IMR-90 (cell line): ENCODE data around the gene STXBP6. TPM values are rescaled to one million over a fixed set of nuclear protein-coding genes. Genes with fewer than 3 reads are reported as not detected.

Experiments used
- ATAC-seq: fragments of 200-7000 bp; cut with Tn5 transposase; 2 replicates; pipeline ENCODE4 v1.9.1; 2020; ENCODE audit warnings: low read depth, mild to moderate bottlenecking, moderate library complexity
- BruUV-seq: library from RNA; stranded (reverse); fragments of 400-500 nt; replicated peaks from 2 replicates; lab custom pipeline; 2021; lab: Mats Ljungman, UMichigan
- CTCF ChIA-PET: fragments of 300-600 bp; formaldehyde crosslinking; extraction: SDS; loops from one replicate; lab custom pipeline; 2021; ENCODE audit warnings: antibody characterized with exemption; lab: Yijun Ruan, JAX
- POLR2A ChIA-PET: fragments of 300-600 bp; sonication (Branson Sonifier 250); formaldehyde crosslinking; loops from one replicate; lab custom pipeline; 2022; ENCODE audit warnings: antibody characterized with exemption; ENCODE audit not compliant: unreplicated experiment; lab: Charles Lee
- DNase-seq: peaks from one replicate; pipeline ENCODE4 v3.0.0; 2013
- H2AFZ ChIP-seq: replicated peaks from 2 replicates; pipeline ENCODE3; 2013; ENCODE audit warnings: low read length, mild to moderate bottlenecking; ENCODE audit not compliant: poor library complexity
- H2AK5ac ChIP-seq: 2 replicates; pipeline ENCODE4 v1.6.1; 2013; ENCODE audit warnings: low read depth, low read length, inconsistent platforms
- H2AK9ac ChIP-seq: replicated peaks from 2 replicates; pipeline ENCODE3; 2013; ENCODE audit warnings: mild to moderate bottlenecking, low read depth, low read length, moderate library complexity; ENCODE audit not compliant: poor library complexity
- H2BK120ac ChIP-seq: 2 replicates; pipeline ENCODE4 v1.6.1; 2013; ENCODE audit warnings: low read depth, low read length, inconsistent platforms
- H2BK15ac ChIP-seq: 3 replicates; pipeline ENCODE4 v1.6.1; 2013; ENCODE audit warnings: low read depth, low read length, inconsistent platforms
- H2BK20ac ChIP-seq: 2 replicates; pipeline ENCODE4 v1.6.1; 2013; ENCODE audit warnings: low read depth, mild to moderate bottlenecking, inconsistent platforms, low read length, moderate library complexity
- H2BK5ac ChIP-seq: 2 replicates; pipeline ENCODE4 v1.6.1; 2013; ENCODE audit warnings: mild to moderate bottlenecking, low read depth, low read length, inconsistent platforms; ENCODE audit not compliant: poor library complexity, severe bottlenecking
- H3K14ac ChIP-seq: replicated peaks from 2 replicates; pipeline ENCODE4 v1.6.1; 2013; ENCODE audit warnings: low read depth, low read length, inconsistent platforms
- H3K18ac ChIP-seq: 2 replicates; pipeline ENCODE4 v1.6.1; 2013; ENCODE audit warnings: low read depth, low read length, control low read depth
- H3K23ac ChIP-seq: 2 replicates; pipeline ENCODE4 v1.6.1; 2013; ENCODE audit warnings: low read depth, low read length, inconsistent platforms
- H3K27ac ChIP-seq: 2 replicates; pipeline ENCODE4 v1.5.1; 2013; ENCODE audit warnings: mild to moderate bottlenecking, control low read depth, low read length; ENCODE audit not compliant: insufficient read depth
- H3K27me3 ChIP-seq: 2 replicates; pipeline ENCODE4 v1.6.1; 2013; ENCODE audit warnings: low read length; ENCODE audit not compliant: control insufficient read depth, insufficient read depth
- H3K36me3 ChIP-seq: 2 replicates; pipeline ENCODE4 v1.6.1; 2013; ENCODE audit warnings: low read length, mixed read lengths; ENCODE audit not compliant: control insufficient read depth, insufficient read depth
- H3K4ac ChIP-seq: 2 replicates; pipeline ENCODE4 v1.6.1; 2013; ENCODE audit warnings: low read depth, low read length, inconsistent platforms
- H3K4me1 ChIP-seq: 2 replicates; pipeline ENCODE4 v1.6.1; 2013; ENCODE audit warnings: low read length, mixed read lengths; ENCODE audit not compliant: control insufficient read depth, insufficient read depth
- H3K4me2 ChIP-seq: 2 replicates; pipeline ENCODE4 v1.6.1; 2013; ENCODE audit warnings: low read depth, mild to moderate bottlenecking, control low read depth, low read length, moderate library complexity
- H3K4me3 ChIP-seq: 2 replicates; pipeline ENCODE4 v1.5.1; 2013; ENCODE audit warnings: low read depth, mild to moderate bottlenecking, control low read depth, low read length, moderate library complexity; ENCODE audit not compliant: insufficient read depth
- H3K56ac ChIP-seq: 2 replicates; pipeline ENCODE4 v1.6.1; 2013; ENCODE audit warnings: low read length, inconsistent platforms; ENCODE audit not compliant: insufficient read depth; ENCODE audit errors: extremely low read depth
- H3K79me1 ChIP-seq, 2 experiments: 2 replicates each; pipeline ENCODE4 v1.6.1; 2013; ENCODE audit warnings: low read length in 2 of 2, inconsistent platforms in 1 of 2, low read depth in 1 of 2
- H3K9ac ChIP-seq: 2 replicates; pipeline ENCODE4 v1.6.1; 2013; ENCODE audit warnings: low read depth, low read length, control low read depth
- H3K9me1 ChIP-seq: 2 replicates; pipeline ENCODE4 v1.6.1; 2013; ENCODE audit warnings: low read length, inconsistent platforms; ENCODE audit not compliant: insufficient read depth
- H3K9me3 ChIP-seq: 2 replicates; pipeline ENCODE4 v1.6.1; 2013; ENCODE audit warnings: low read length; ENCODE audit not compliant: control insufficient read depth, insufficient read depth
- H4K20me1 ChIP-seq: 2 replicates; pipeline ENCODE4 v1.6.1; 2013; ENCODE audit warnings: low read length, inconsistent platforms; ENCODE audit not compliant: insufficient read depth
- H4K5ac ChIP-seq: 2 replicates; pipeline ENCODE4 v1.6.1; 2013; ENCODE audit warnings: mild to moderate bottlenecking, low read depth, low read length, control low read depth
- H4K8ac ChIP-seq, 2 experiments: 2 replicates each; pipeline ENCODE4 v1.6.1; 2013; ENCODE audit warnings: low read depth in 2 of 2, low read length in 2 of 2, control low read depth in 1 of 2, inconsistent platforms in 1 of 2
- H4K91ac ChIP-seq: 2 replicates; pipeline ENCODE4 v1.6.1; 2013; ENCODE audit warnings: low read depth, low read length, inconsistent platforms; ENCODE audit not compliant: insufficient read depth
- BHLHE40 ChIP-seq: fragments of 150-350 bp; IDR thresholded peaks from 2 replicates; pipeline ENCODE4 v1.6.1; 2016; ENCODE audit warnings: mild to moderate bottlenecking, low read depth, low read length
- CEBPB ChIP-seq: IDR thresholded peaks from 2 replicates; pipeline ENCODE4 v1.6.1; 2012; ENCODE audit warnings: low read depth, low read length, improper control_type of control experiment
- CHD1 ChIP-seq: IDR thresholded peaks from 2 replicates; pipeline ENCODE4 v1.6.1; 2012; ENCODE audit warnings: low read depth, low read length, improper control_type of control experiment
- FOS ChIP-seq: fragments of 150-350 bp; IDR thresholded peaks from 2 replicates; pipeline ENCODE4 v1.6.1; 2016; ENCODE audit warnings: low read depth, low read length
- MAFK ChIP-seq: IDR thresholded peaks from 2 replicates; pipeline ENCODE4 v1.6.1; 2012; ENCODE audit warnings: low read depth, low read length, improper control_type of control experiment
- MAZ ChIP-seq: IDR thresholded peaks from 2 replicates; pipeline ENCODE4 v1.6.1; 2012; ENCODE audit warnings: low read depth, mild to moderate bottlenecking, low read length, improper control_type of control experiment, moderate library complexity, borderline replicate concordance
- MXI1 ChIP-seq: IDR thresholded peaks from 2 replicates; pipeline ENCODE4 v1.6.1; 2012; ENCODE audit warnings: low read depth, mild to moderate bottlenecking, low read length, moderate library complexity, borderline replicate concordance
- NFE2L2 ChIP-seq: fragments of 150-350 bp; IDR thresholded peaks from 2 replicates; pipeline ENCODE4 v1.6.1; 2016; ENCODE audit warnings: low read depth, mild to moderate bottlenecking, low read length
- POLR2A ChIP-seq: IDR thresholded peaks from 2 replicates; pipeline ENCODE4 v1.6.1; 2012; ENCODE audit warnings: mild to moderate bottlenecking, low read depth, low read length
- RAD21 ChIP-seq: IDR thresholded peaks from 2 replicates; pipeline ENCODE4 v1.6.1; 2012; ENCODE audit warnings: low read length, improper control_type of control experiment
- RCOR1 ChIP-seq: IDR thresholded peaks from 2 replicates; pipeline ENCODE4 v1.6.1; 2012; ENCODE audit warnings: mild to moderate bottlenecking, low read length, improper control_type of control experiment; ENCODE audit not compliant: insufficient replicate concordance
- RFX5 ChIP-seq: IDR thresholded peaks from 2 replicates; pipeline ENCODE4 v1.8.0; 2012; ENCODE audit warnings: low read depth, mild to moderate bottlenecking, low read length, moderate library complexity
- SMC3 ChIP-seq: fragments of 150-350 bp; IDR thresholded peaks from 2 replicates; pipeline ENCODE4 v1.6.1; 2016; ENCODE audit warnings: low read depth, mild to moderate bottlenecking, antibody characterized with exemption, low read length, moderate library complexity
- dilution Hi-C: fragments of 300-500 bp; cut with HindIII; formaldehyde crosslinking; loops from one replicate; pipeline ENCODE4 v1.14.3; 2018; ENCODE audit warnings: low sequenced_read_pairs; ENCODE audit not compliant: unreplicated experiment
- in situ Hi-C: fragments of 300-500 bp; cut with MboI; formaldehyde crosslinking; loops from 3 replicates; pipeline ENCODE4 v1.14.3; 2019; ENCODE audit warnings: low sequenced_read_pairs, inconsistent platforms, mixed read lengths
- intact Hi-C: fragments of 100-400 bp; cut with micrococcal nuclease; formaldehyde crosslinking; loops from 2 replicates; pipeline ENCODE4 v1.10.0; 2022
- polyA plus RNA-seq, 3 experiments: library from polyadenylated mRNA; depleted of rRNA; stranded (reverse); fragments of >200 nt; gene quantifications; 2 replicates each; pipeline ENCODE4 v1.2.3, GENCODE V29; 2012; ENCODE audit warnings: low replicate concordance in 1 of 3
- total RNA-seq: library from RNA; depleted of rRNA; stranded (reverse); fragments of >200 nt; gene quantifications from 2 replicates; pipeline ENCODE4 v1.2.3, GENCODE V29; 2012
- TF ChIP-seq, protein P1 (sequence below): conservative IDR thresholded peaks from 2 replicates; pipeline ENCODE4 v1.5.1; 2012; ENCODE audit warnings: mild to moderate bottlenecking, low read depth, low read length, improper control_type of control experiment
- TF ChIP-seq, protein P2 (sequence below): fragments of 150-350 bp; IDR thresholded peaks from 2 replicates; pipeline ENCODE4 v1.6.1; 2016; ENCODE audit warnings: low read depth, mild to moderate bottlenecking, low read length, moderate library complexity, borderline replicate concordance
- TF ChIP-seq, protein P3 (sequence below): fragments of 150-350 bp; IDR thresholded peaks from 2 replicates; pipeline ENCODE4 v1.6.1; 2017; ENCODE audit warnings: mild to moderate bottlenecking, antibody characterized with exemption, low read length, low read depth

The STXBP6 gene
- total and polyA plus RNA-seq, 2 of the 4 experiments (the other 2 are of a cell fraction) = 14.2 to 14.3 TPM

DNA sequence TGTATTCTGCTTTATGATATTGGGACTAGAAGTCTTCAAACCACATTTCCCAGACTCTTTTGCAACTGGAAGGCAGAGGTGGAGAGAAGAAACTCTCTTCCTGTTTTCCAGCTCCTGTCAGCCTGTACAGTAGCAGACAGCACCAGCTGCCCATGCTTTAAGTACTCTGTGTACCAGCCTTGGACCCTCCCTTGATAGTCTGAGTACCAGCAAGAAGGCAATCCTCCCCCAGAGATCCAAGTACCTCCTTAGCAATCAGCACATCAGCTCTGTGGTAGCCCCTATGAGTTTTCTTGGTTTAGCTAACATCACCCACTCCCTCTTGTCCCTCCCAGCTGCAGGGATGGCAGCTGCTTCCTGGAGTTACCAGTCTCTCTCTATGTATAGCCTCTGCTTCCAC, 56.3 kb downstream of the STXBP6 start:
- BruUV-seq = no TSS peak
- Histone ChIP-seq H3K4me3 (no peak overlapping the region), H2BK5ac (no peak overlapping the region), H2BK15ac (no peak overlapping the region), H3K9me3 (no peaks in the 10 kb centered on the region), H2BK20ac (no peak overlapping the region), H3K56ac (no peak overlapping the region), H3K18ac (no peak overlapping the region), H2AK9ac (no peak overlapping the region), H4K20me1 (no peaks in the 10 kb centered on the region), H4K5ac (no peak overlapping the region), H3K36me3 (no peaks in the 10 kb centered on the region), H3K79me1 (no peaks in the 10 kb centered on the region), H3K4me1 (no peaks in the 10 kb centered on the region), H2BK120ac (no peak overlapping the region), H2AFZ (no peak overlapping the region), H3K4ac (no peak overlapping the region), H3K23ac (no peak overlapping the region), H3K4me2 (no peak overlapping the region), H4K91ac (no peak overlapping the region), H2AK5ac (no peak overlapping the region), H3K14ac (no peak overlapping the region), H4K8ac (no peak overlapping the region), H3K27ac (no peak overlapping the region), H3K9me1 (no peaks in the 10 kb centered on the region), H3K27me3 (peaks cover 2% of the 10 kb centered on the region), H3K9ac (no peak overlapping the region)
- dilution Hi-C loops = no loop called here
- ATAC-seq (no peak), DNase-seq (no peak)
- in situ Hi-C loops = no loop called here
- TF ChIP-seq CHD1 (no peak), MXI1 (no peak), NFE2L2 (no peak), CEBPB (no peak), SMC3 (no peak), RCOR1 (no peak), RAD21 (no peak), FOS (no peak), BHLHE40 (no peak), MAZ (no peak), RFX5 (no peak), MAFK (no peak), POLR2A (no peak)
- TF ChIP-seq, protein P1, sequence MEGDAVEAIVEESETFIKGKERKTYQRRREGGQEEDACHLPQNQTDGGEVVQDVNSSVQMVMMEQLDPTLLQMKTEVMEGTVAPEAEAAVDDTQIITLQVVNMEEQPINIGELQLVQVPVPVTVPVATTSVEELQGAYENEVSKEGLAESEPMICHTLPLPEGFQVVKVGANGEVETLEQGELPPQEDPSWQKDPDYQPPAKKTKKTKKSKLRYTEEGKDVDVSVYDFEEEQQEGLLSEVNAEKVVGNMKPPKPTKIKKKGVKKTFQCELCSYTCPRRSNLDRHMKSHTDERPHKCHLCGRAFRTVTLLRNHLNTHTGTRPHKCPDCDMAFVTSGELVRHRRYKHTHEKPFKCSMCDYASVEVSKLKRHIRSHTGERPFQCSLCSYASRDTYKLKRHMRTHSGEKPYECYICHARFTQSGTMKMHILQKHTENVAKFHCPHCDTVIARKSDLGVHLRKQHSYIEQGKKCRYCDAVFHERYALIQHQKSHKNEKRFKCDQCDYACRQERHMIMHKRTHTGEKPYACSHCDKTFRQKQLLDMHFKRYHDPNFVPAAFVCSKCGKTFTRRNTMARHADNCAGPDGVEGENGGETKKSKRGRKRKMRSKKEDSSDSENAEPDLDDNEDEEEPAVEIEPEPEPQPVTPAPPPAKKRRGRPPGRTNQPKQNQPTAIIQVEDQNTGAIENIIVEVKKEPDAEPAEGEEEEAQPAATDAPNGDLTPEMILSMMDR = no peak
- TF ChIP-seq, protein P2, sequence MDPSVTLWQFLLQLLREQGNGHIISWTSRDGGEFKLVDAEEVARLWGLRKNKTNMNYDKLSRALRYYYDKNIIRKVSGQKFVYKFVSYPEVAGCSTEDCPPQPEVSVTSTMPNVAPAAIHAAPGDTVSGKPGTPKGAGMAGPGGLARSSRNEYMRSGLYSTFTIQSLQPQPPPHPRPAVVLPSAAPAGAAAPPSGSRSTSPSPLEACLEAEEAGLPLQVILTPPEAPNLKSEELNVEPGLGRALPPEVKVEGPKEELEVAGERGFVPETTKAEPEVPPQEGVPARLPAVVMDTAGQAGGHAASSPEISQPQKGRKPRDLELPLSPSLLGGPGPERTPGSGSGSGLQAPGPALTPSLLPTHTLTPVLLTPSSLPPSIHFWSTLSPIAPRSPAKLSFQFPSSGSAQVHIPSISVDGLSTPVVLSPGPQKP = no peak
- TF ChIP-seq, protein P3, sequence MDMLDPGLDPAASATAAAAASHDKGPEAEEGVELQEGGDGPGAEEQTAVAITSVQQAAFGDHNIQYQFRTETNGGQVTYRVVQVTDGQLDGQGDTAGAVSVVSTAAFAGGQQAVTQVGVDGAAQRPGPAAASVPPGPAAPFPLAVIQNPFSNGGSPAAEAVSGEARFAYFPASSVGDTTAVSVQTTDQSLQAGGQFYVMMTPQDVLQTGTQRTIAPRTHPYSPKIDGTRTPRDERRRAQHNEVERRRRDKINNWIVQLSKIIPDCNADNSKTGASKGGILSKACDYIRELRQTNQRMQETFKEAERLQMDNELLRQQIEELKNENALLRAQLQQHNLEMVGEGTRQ = no peak
- ChIA-PET CTCF (no interaction called here), POLR2A (no interaction called here)
- intact Hi-C loops = no loop called here
